Mammary epithelial cell (primary cell): ENCODE measurements around the gene HCFC1.

Source experiments
- CTCF ChIP-seq, 2 donors: IDR thresholded peaks in 1 of 2; conservative IDR thresholded peaks in 1 of 2; 2 replicates each; pipeline ENCODE4 v1.5.1; 2011 to 2012; ENCODE audit warnings: inconsistent platforms in 2 of 2, low read length in 2 of 2, mild to moderate bottlenecking in 2 of 2, control low read depth in 1 of 2, low read depth in 1 of 2; ENCODE audit not compliant: insufficient read depth in 1 of 2; ENCODE audit errors: extremely low read depth in 1 of 2
- EZH2 ChIP-seq: IDR thresholded peaks from 2 replicates; pipeline ENCODE4 v1.6.1; 2012; ENCODE audit warnings: low read length, inconsistent platforms, borderline replicate concordance

- TF ChIP-seq CTCF (conservative IDR thresholded peaks at IDR 0.05 in 1 of 2, IDR thresholded peaks at IDR 0.05 in 1 of 2; ENCODE audit: extremely low read depth in 1 of 2, insufficient read depth in 1 of 2, low read depth in 1 of 2, low read length in 2 of 2) (no peak), EZH2 (no peak)
These were observed 1.7 kb downstream of the HCFC1 start for GRCh38 chrX:153969904-153970356.
